Tibial nerve (tissue), 4 donors: ENCODE results near the gene SH3BP4.

Source experiments
- EP300 ChIP-seq, 2 donors: sonication (generic); formaldehyde crosslinking; IDR thresholded peaks; one replicate each; pipeline ENCODE4 v1.6.1; 2017; ENCODE audit warnings: antibody characterized with exemption in 2 of 2, mild to moderate bottlenecking in 1 of 2
- POLR2A ChIP-seq, 2 donors: fragments of 450-650 bp; IDR thresholded peaks; one replicate each; pipeline ENCODE4 v1.6.1; 2017; ENCODE audit warnings: antibody characterized with exemption in 2 of 2, mild to moderate bottlenecking in 2 of 2, moderate library complexity in 2 of 2
- TF ChIP-seq, protein P1 (sequence below), 5 experiments: fragments of 200-600 bp in 3 of 5; fragments of 450-650 bp in 2 of 5; sonication (generic) in 3 of 5; IDR thresholded peaks; one replicate each; pipeline ENCODE4 v1.5.1; 2016 to 2019; ENCODE audit warnings: antibody characterized with exemption in 5 of 5, mild to moderate bottlenecking in 3 of 5, moderate library complexity in 2 of 5

DNA sequence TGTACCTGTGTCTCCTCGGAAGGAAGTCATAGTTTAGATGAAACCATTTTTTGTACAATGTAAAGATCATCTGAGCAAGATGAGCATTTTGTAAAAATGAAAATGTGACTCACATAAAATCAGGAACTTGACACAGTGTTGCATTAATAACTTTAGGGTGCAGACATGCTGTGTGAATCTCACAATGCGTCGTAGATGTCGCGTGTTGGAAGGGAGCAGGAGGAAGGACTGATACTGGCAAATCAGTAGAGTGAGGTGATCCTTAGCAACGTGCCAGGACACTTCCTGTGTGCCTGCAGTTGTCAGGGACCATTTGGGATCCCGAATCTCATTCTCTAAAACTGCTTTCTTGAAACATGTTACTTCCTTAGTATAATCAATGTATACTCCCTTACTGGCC lies 103.1 kb downstream of the SH3BP4 start:
- TF ChIP-seq, protein P1, sequence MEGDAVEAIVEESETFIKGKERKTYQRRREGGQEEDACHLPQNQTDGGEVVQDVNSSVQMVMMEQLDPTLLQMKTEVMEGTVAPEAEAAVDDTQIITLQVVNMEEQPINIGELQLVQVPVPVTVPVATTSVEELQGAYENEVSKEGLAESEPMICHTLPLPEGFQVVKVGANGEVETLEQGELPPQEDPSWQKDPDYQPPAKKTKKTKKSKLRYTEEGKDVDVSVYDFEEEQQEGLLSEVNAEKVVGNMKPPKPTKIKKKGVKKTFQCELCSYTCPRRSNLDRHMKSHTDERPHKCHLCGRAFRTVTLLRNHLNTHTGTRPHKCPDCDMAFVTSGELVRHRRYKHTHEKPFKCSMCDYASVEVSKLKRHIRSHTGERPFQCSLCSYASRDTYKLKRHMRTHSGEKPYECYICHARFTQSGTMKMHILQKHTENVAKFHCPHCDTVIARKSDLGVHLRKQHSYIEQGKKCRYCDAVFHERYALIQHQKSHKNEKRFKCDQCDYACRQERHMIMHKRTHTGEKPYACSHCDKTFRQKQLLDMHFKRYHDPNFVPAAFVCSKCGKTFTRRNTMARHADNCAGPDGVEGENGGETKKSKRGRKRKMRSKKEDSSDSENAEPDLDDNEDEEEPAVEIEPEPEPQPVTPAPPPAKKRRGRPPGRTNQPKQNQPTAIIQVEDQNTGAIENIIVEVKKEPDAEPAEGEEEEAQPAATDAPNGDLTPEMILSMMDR (IDR thresholded peaks at IDR 0.05): no peak
- no peak for TF ChIP-seq EP300 (IDR thresholded peaks at IDR 0.05)
- TF ChIP-seq POLR2A (IDR thresholded peaks at IDR 0.05): no peak
